Measurements from ENCODE around the gene RUBCNL. TPM values are rescaled to one million over a fixed set of nuclear protein-coding genes. Genes with fewer than 3 reads are reported as not detected.

The RUBCNL gene
- polyA plus RNA-seq, 1 of the 3 experiments (the other 2 are of a cell fraction), result 0.07 TPM

DNA sequence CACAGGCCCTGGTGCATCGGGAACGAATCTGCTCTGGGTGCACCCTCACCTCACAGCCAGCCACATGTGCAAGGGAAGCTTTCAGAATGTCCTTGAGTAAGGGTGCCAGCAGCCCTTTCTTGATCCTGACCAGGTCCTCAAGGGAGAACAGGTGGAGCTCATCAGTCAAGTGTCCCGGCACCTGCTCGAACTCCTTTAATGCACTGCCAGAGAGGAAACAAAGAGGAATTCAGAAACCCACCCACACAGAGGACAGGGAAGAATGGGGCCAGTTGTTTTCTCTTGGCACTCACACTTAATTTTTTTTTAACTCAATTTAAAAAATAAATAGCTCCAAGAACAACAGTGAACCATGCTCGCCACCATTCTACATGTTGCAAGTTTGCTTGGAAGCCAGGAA lies 41.7 kb downstream of the RUBCNL start:
- H3K27me3 ChIP-seq (ENCODE audit: insufficient read depth), result no peaks in the 10 kb centered on the region
- no peak overlapping the region for H3K27ac ChIP-seq (ENCODE audit: low read depth in 2 of 2, low read length in 1 of 2)
- H3K4me1 ChIP-seq (ENCODE audit: control insufficient read depth in 1 of 2, insufficient read depth in 2 of 2, low read depth in 1 of 2, low read length in 1 of 2), result peaks cover 5 to 15% of the 10 kb centered on the region in 2 experiments; a peak in 2 of 4 replicates
- TF ChIP-seq RAD21 (IDR thresholded peaks at IDR 0.05; ENCODE audit: low read length) (no peak), EP300 (IDR thresholded peaks at IDR 0.05; ENCODE audit: borderline replicate concordance in 1 of 2, low read depth in 1 of 2, low read length in 1 of 2) (no peak), FOXJ3 (CRISPR knock-in tag; IDR thresholded peaks at IDR 0.05) (no peak), SMC3 (IDR thresholded peaks at IDR 0.05; ENCODE audit: low read depth, low read length) (no peak), GABPA (IDR thresholded peaks at IDR 0.05; ENCODE audit: low read depth) (no peak), NRF1 (IDR thresholded peaks at IDR 0.05; ENCODE audit: low read depth, low read length) (no peak), TCF12 (IDR thresholded peaks at IDR 0.05) (no peak), MXI1 (IDR thresholded peaks at IDR 0.05; ENCODE audit: low read depth, low read length) (no peak), GATA2 (CRISPR knock-in tag; IDR thresholded peaks at IDR 0.05) (no peak), JUND (IDR thresholded peaks at IDR 0.05) (no peak), RFX5 (IDR thresholded peaks at IDR 0.05; ENCODE audit: low read length) (no peak), FOXM1 (IDR thresholded peaks at IDR 0.05; ENCODE audit: low read depth) (no peak)
- TF ChIP-seq, protein P1, sequence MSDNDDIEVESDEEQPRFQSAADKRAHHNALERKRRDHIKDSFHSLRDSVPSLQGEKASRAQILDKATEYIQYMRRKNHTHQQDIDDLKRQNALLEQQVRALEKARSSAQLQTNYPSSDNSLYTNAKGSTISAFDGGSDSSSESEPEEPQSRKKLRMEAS (IDR thresholded peaks at IDR 0.05; ENCODE audit: low read depth), result no peak
- TF ChIP-seq, protein P2, sequence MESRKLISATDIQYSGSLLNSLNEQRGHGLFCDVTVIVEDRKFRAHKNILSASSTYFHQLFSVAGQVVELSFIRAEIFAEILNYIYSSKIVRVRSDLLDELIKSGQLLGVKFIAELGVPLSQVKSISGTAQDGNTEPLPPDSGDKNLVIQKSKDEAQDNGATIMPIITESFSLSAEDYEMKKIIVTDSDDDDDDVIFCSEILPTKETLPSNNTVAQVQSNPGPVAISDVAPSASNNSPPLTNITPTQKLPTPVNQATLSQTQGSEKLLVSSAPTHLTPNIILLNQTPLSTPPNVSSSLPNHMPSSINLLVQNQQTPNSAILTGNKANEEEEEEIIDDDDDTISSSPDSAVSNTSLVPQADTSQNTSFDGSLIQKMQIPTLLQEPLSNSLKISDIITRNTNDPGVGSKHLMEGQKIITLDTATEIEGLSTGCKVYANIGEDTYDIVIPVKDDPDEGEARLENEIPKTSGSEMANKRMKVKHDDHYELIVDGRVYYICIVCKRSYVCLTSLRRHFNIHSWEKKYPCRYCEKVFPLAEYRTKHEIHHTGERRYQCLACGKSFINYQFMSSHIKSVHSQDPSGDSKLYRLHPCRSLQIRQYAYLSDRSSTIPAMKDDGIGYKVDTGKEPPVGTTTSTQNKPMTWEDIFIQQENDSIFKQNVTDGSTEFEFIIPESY (IDR thresholded peaks at IDR 0.05; ENCODE audit: borderline replicate concordance, low read depth), result no peak
- H3K9me2 ChIP-seq, result no peaks in the 10 kb centered on the region
- H3K36me3 ChIP-seq (replicated peaks in 1 of 2; ENCODE audit: control insufficient read depth in 1 of 2, insufficient read depth in 2 of 2, low read length in 1 of 2), result no peaks in the 10 kb centered on the region
- H4K20me1 ChIP-seq (ENCODE audit: insufficient read depth), result no peaks in the 10 kb centered on the region
- no peaks in the 10 kb centered on the region for H3K9me3 ChIP-seq
- H3K4me3 ChIP-seq (ENCODE audit: low read depth in 2 of 2, low read length in 1 of 2), result no peak overlapping the region
- DNase-seq, result no peak
- H3K4me2 ChIP-seq, result no peak overlapping the region
- no peaks in the 10 kb centered on the region for H3K79me2 ChIP-seq (ENCODE audit: insufficient read depth)
- 89% methylated on average over 5 of the region's 5 CpGs for WGBS (ENCODE audit: low lambda C conversion rate)
- ChIA-PET CTCF (interaction anchor here (1.2 kb wide), 1 partner anchor 207 kb away, joined by 3 read pairs; no protein-coding TSS in a partner anchor), POLR2A (interaction anchor here (0.6 kb wide), 1 partner anchor 598 kb away, joined by 3 read pairs; no protein-coding TSS in a partner anchor)
- no peak overlapping the region for H3K9ac ChIP-seq
- H2AFZ ChIP-seq (ENCODE audit: low read depth), result no peak overlapping the region
- peaks cover 3% of the 10 kb centered on the region for H3F3A ChIP-seq (replicated peaks; ENCODE audit: insufficient read depth)

DNA sequence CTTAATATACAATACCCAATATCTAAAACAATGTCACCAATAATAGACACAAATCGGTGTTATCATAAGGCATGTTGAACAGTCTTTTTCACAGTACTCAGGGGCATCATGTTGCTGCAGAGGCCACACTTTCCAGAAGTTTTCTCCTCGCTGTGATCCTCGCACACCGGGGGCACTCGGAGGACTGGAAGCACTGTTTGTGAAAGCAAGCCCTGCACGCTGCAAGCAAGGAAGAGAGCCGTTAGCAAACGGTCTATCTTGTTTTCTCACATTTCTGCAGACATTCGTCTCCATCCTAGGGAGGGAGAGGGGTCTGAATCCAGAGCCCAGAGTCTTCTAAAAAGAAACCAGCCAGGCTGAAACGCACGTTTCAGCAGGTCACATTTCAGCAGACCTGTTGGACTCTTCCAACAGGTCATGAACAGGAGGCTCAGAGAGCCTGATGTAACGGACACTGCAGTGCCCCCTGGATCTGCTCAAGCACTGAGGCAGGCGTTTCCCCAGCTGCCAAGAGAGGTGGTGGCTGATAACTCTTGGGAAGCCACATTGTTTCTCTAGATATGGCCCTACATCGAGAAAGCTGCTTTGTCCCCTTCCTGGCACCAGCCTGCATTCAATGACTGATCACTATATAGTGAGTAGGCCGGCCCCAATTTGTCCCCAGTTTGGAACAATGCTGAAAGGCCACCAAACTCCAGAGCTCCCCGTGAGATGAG lies 43.6 kb downstream of the RUBCNL start:
- no peak for DNase-seq
- Histone ChIP-seq H3K9me2 (no peaks in the 10 kb centered on the region), H3F3A (replicated peaks; ENCODE audit: insufficient read depth) (peaks cover 9% of the 10 kb centered on the region), H3K36me3 (replicated peaks in 1 of 2; ENCODE audit: control insufficient read depth in 1 of 2, insufficient read depth in 2 of 2, low read length in 1 of 2) (no peaks in the 10 kb centered on the region), H3K27me3 (ENCODE audit: insufficient read depth) (no peaks in the 10 kb centered on the region), H3K4me1 (ENCODE audit: control insufficient read depth in 1 of 2, insufficient read depth in 2 of 2, low read depth in 1 of 2, low read length in 1 of 2) (peaks cover 5 to 27% of the 10 kb centered on the region in 2 experiments; a peak in 2 of 4 replicates), H3K9ac (no peak overlapping the region), H2AFZ (ENCODE audit: low read depth) (no peak overlapping the region), H4K20me1 (ENCODE audit: insufficient read depth) (no peaks in the 10 kb centered on the region), H3K9me3 (no peaks in the 10 kb centered on the region), H3K4me3 (ENCODE audit: low read depth in 2 of 2, low read length in 1 of 2) (no peak overlapping the region), H3K27ac (ENCODE audit: low read depth in 2 of 2, low read length in 1 of 2) (no peak overlapping the region), H3K4me2 (no peak overlapping the region), H3K79me2 (ENCODE audit: insufficient read depth) (no peaks in the 10 kb centered on the region)
- WGBS (ENCODE audit: low lambda C conversion rate), result 83% methylated on average over 14 of the region's 16 CpGs
- ChIA-PET POLR2A (no interaction called here), CTCF (no interaction called here)
- TF ChIP-seq MXI1 (IDR thresholded peaks at IDR 0.05; ENCODE audit: low read depth, low read length), result no peak
